PC-9 (cell line): Measurements from ENCODE around the gene CDH13. TPM values are rescaled to one million over a fixed set of nuclear protein-coding genes. Genes with fewer than 3 reads are reported as not detected.

ENCODE experiments used
- BruUV-seq: library from RNA; stranded (reverse); fragments of 400-500 nt; replicated peaks from 2 replicates; lab custom pipeline; 2021; lab: Mats Ljungman, UMichigan
- CTCF ChIA-PET: fragments of 300-600 bp; sonication (Branson Sonifier 250); formaldehyde crosslinking; loops from one replicate; lab custom pipeline; 2022; ENCODE audit warnings: antibody characterized with exemption; lab: Charles Lee
- POLR2A ChIA-PET: fragments of 300-600 bp; sonication (Branson Sonifier 250); formaldehyde crosslinking; loops from one replicate; lab custom pipeline; 2022; ENCODE audit warnings: antibody characterized with exemption; ENCODE audit not compliant: unreplicated experiment; lab: Charles Lee
- DNase-seq, 2 experiments: peaks; one replicate each; pipeline versions ENCODE4 v3.0.0 to v3.0.0-alpha.2; 2015 to 2022; ENCODE audit warnings: mixed read lengths in 1 of 2
- H2AFZ ChIP-seq: fragments of 200-600 bp; sonication (generic); 2 replicates; pipeline ENCODE4 v1.8.1; 2017; ENCODE audit warnings: antibody characterized with exemption
- H3F3A ChIP-seq: fragments of 200-600 bp; sonication (generic); 2 replicates; pipeline ENCODE4 v1.8.1; 2017; ENCODE audit warnings: antibody characterized with exemption, mild to moderate bottlenecking, low read depth; ENCODE audit not compliant: insufficient read depth
- H3K27ac ChIP-seq: fragments of 200-600 bp; sonication (generic); 2 replicates; pipeline ENCODE4 v1.6.1; 2016; ENCODE audit warnings: mixed run types
- H3K27me3 ChIP-seq: fragments of 200-600 bp; sonication (generic); 2 replicates; pipeline ENCODE4 v1.6.1; 2016; ENCODE audit warnings: low read depth, mixed run types; ENCODE audit not compliant: insufficient read depth
- H3K36me3 ChIP-seq: fragments of 200-600 bp; sonication (generic); 2 replicates; pipeline ENCODE4 v1.6.1; 2016; ENCODE audit warnings: low read depth, mixed run types
- H3K4me1 ChIP-seq: fragments of 200-600 bp; sonication (generic); replicated peaks from 2 replicates; pipeline ENCODE4 v1.6.1; 2016; ENCODE audit warnings: mixed run types; ENCODE audit not compliant: insufficient read depth
- H3K4me2 ChIP-seq: fragments of 200-600 bp; sonication (generic); 2 replicates; pipeline ENCODE4 v1.6.1; 2017; ENCODE audit warnings: mixed run types
- H3K4me3 ChIP-seq: fragments of 200-600 bp; sonication (generic); 2 replicates; pipeline ENCODE4 v1.6.1; 2016; ENCODE audit warnings: mixed run types
- H3K79me2 ChIP-seq: fragments of 200-600 bp; sonication (generic); 2 replicates; pipeline ENCODE4 v1.6.1; 2017; ENCODE audit warnings: low read depth, mixed run types
- H3K9me2 ChIP-seq: fragments of 200-600 bp; sonication (generic); 2 replicates; pipeline ENCODE4 v1.8.1; 2017; ENCODE audit warnings: mild to moderate bottlenecking; ENCODE audit not compliant: insufficient read depth
- H3K9me3 ChIP-seq: fragments of 200-600 bp; sonication (generic); 2 replicates; pipeline ENCODE4 v1.8.1; 2016; ENCODE audit warnings: low read depth; ENCODE audit not compliant: insufficient read depth
- H4K20me1 ChIP-seq: fragments of 200-600 bp; sonication (generic); 2 replicates; pipeline ENCODE4 v1.8.1; 2017; ENCODE audit not compliant: insufficient read depth
- CTCF ChIP-seq: fragments of 200-600 bp; sonication (generic); conservative IDR thresholded peaks from 2 replicates; pipeline ENCODE4 v1.6.1; 2017; ENCODE audit warnings: mixed run types, antibody characterized with exemption, mild to moderate bottlenecking, moderate library complexity
- EZH2 ChIP-seq: fragments of 200-600 bp; sonication (generic); IDR thresholded peaks from 2 replicates; pipeline ENCODE4 v1.8.0; 2017; ENCODE audit warnings: antibody characterized with exemption, low read depth
- intact Hi-C: fragments of 100-400 bp; cut with micrococcal nuclease; formaldehyde crosslinking; loops from one replicate; pipeline ENCODE4 v1.10.0; 2022; ENCODE audit not compliant: unreplicated experiment
- total RNA-seq: library from RNA; stranded (reverse); gene quantifications from 2 replicates; pipeline ENCODE4 v1.2.3, GENCODE V29; 2021

CDH13 gene
- total RNA-seq, 1 experiment from 2014 or later = 0.24 TPM

- BruUV-seq = no TSS peak
- no peak overlapping the region for H3K4me2 ChIP-seq
- intact Hi-C loops = no loop called here
- TF ChIP-seq EZH2 (no peak), CTCF (no peak)
- CTCF ChIA-PET = interaction anchor here (0.7 kb wide), 1 partner anchor 111 kb away, joined by 3 read pairs; no protein-coding TSS in a partner anchor
- POLR2A ChIA-PET = no interaction called here
- no peaks in the 10 kb centered on the region for H3K4me1 ChIP-seq
- no peak overlapping the region for H2AFZ ChIP-seq
- DNase-seq = no peak
- H3K9me2 ChIP-seq = no peaks in the 10 kb centered on the region
- H3K79me2 ChIP-seq = no peaks in the 10 kb centered on the region
- H3K27ac ChIP-seq = no peak overlapping the region
- no peaks in the 10 kb centered on the region for H3K27me3 ChIP-seq
- no peaks in the 10 kb centered on the region for H3K9me3 ChIP-seq
- no peaks in the 10 kb centered on the region for H4K20me1 ChIP-seq
- no peaks in the 10 kb centered on the region for H3K36me3 ChIP-seq
- H3K4me3 ChIP-seq = no peak overlapping the region
- no peaks in the 10 kb centered on the region for H3F3A ChIP-seq
Measured at GRCh38 chr16:82738699-82739098, 111.9 kb downstream of the CDH13 start.

DNA sequence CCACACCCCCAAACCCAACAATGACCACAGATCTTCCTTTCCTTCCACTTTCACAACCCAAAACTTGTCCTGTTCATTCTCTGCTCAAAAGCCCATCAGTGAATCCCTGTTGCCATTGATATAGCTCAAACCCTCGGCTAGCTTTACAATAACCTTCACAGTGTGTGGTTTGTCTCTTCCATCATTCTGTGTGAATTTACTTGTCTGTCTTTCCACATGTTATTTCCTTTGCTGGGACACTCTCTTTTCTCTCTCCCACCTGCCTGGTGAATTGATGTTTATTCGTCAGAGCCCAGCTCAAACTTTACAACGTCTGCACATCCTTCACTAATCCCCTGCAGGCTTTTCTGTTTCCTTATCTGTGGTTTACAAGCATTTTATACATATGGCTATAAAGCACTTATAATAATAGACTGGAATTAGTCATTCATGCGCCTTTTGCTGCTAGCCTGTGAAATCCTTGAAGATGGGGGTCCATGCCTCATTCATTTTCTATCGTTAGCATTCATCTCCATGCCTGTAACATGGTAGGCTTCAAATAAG lies 114.4 kb downstream of the CDH13 start:
- Histone ChIP-seq H3K79me2 (no peaks in the 10 kb centered on the region), H3K27me3 (no peaks in the 10 kb centered on the region), H3K9me3 (no peaks in the 10 kb centered on the region), H3K36me3 (no peaks in the 10 kb centered on the region), H3F3A (no peaks in the 10 kb centered on the region), H3K9me2 (no peaks in the 10 kb centered on the region), H3K4me2 (no peak overlapping the region), H4K20me1 (no peaks in the 10 kb centered on the region), H2AFZ (no peak overlapping the region), H3K4me1 (no peaks in the 10 kb centered on the region), H3K4me3 (no peak overlapping the region), H3K27ac (no peak overlapping the region)
- no TSS peak for BruUV-seq
- TF ChIP-seq CTCF (no peak), EZH2 (no peak)
- CTCF ChIA-PET = no interaction called here
- no peak for DNase-seq
- intact Hi-C loops = no loop called here
- POLR2A ChIA-PET = no interaction called here

- ChIA-PET POLR2A (no interaction called here), CTCF (no interaction called here)
- no peak for DNase-seq
- intact Hi-C loops = no loop called here
- no peaks in the 10 kb centered on the region for H3K79me2 ChIP-seq
- H3K36me3 ChIP-seq = no peaks in the 10 kb centered on the region
- H3K9me2 ChIP-seq = no peaks in the 10 kb centered on the region
- BruUV-seq = no TSS peak
- no peaks in the 10 kb centered on the region for H3K9me3 ChIP-seq
- TF ChIP-seq EZH2 = no peak
- no peak for TF ChIP-seq CTCF
- H3K4me2 ChIP-seq = no peak overlapping the region
- H3K27me3 ChIP-seq = no peaks in the 10 kb centered on the region
- H3K27ac ChIP-seq = no peak overlapping the region
- no peaks in the 10 kb centered on the region for H3K4me1 ChIP-seq
- H4K20me1 ChIP-seq = no peaks in the 10 kb centered on the region
- H3K4me3 ChIP-seq = no peak overlapping the region
- no peak overlapping the region for H2AFZ ChIP-seq
- no peaks in the 10 kb centered on the region for H3F3A ChIP-seq
Measured at GRCh38 chr16:82744958-82745357, 118.2 kb downstream of the CDH13 start.
